ENCODE measurements around the gene BCL6B.
A peak's percentile ranks its signal among the peaks of the same experiment; 100 is the strongest.

BCL6B gene

DNA sequence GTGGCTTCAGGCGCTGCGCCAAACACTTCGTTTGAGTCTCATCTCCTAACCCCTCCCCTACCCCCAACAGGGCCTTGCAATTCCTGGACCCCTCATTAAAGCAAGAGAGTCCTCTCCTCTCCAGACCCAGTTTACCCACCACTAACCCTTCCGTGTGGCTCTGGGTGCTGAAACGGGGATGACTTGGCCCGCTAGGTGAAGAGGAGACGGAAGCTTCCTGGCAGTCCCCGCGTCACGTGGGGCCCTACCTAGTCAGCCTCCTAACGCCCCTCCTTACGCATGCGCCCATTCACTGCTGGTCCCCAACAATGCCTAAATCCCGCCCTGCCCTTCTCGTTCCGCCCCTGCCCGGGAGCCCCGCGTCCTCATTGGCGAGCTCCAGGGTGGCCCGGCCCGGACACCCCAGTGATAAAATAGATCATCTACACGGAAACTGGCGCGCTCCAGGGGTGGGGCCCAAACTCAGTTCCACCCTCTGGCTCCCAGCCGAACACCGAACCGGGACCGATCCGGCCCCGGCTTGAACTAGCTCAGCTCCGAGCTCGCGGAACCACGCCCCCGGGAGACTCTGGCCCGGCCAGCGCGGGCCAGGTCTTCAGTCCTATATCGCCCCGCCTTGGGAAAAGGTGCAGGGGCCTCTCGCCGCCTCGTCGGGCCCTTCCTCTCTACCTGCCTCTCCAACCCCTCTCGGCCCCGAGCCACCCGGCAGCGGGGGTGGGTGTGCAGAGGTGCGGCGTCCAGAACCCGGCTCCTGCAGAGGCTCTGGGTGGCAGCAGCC is 12.9 kb downstream of the BCL6B start, which contains the start of gene SLC16A13:
Gene SLC16A13, plus strand, starts transcription at position 425 of the 778 bp plus-strand sequence. CDS start 368 bp downstream, outside the sequence.
- DNase-seq (ENCODE audit: low spot score), result peak; percentile 98
- TF ChIP-seq, protein P1, sequence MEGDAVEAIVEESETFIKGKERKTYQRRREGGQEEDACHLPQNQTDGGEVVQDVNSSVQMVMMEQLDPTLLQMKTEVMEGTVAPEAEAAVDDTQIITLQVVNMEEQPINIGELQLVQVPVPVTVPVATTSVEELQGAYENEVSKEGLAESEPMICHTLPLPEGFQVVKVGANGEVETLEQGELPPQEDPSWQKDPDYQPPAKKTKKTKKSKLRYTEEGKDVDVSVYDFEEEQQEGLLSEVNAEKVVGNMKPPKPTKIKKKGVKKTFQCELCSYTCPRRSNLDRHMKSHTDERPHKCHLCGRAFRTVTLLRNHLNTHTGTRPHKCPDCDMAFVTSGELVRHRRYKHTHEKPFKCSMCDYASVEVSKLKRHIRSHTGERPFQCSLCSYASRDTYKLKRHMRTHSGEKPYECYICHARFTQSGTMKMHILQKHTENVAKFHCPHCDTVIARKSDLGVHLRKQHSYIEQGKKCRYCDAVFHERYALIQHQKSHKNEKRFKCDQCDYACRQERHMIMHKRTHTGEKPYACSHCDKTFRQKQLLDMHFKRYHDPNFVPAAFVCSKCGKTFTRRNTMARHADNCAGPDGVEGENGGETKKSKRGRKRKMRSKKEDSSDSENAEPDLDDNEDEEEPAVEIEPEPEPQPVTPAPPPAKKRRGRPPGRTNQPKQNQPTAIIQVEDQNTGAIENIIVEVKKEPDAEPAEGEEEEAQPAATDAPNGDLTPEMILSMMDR (IDR thresholded peaks at IDR 0.05; ENCODE audit: extremely low read depth, missing control alignments), result no peak

DNA sequence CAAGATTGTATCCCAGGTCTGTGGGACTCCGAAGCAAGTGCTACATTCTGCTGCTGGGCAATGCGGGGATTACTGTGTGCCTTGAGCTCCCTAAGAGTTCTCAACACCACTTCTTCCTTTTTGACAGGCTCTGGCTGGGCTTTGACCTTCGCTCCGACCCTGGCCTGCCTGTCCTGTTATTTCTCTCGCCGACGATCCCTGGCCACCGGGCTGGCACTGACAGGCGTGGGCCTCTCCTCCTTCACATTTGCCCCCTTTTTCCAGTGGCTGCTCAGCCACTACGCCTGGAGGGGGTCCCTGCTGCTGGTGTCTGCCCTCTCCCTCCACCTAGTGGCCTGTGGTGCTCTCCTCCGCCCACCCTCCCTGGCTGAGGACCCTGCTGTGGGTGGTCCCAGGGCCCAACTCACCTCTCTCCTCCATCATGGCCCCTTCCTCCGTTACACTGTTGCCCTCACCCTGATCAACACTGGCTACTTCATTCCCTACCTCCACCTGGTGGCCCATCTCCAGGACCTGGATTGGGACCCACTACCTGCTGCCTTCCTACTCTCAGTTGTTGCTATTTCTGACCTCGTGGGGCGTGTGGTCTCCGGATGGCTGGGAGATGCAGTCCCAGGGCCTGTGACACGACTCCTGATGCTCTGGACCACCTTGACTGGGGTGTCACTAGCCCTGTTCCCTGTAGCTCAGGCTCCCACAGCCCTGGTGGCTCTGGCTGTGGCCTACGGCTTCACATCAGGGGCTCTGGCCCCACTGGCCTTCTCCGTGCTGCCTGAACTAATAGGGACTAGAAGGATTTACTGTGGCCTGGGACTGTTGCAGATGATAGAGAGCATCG is 15.4 kb downstream of the BCL6B start:
- no peak for DNase-seq (ENCODE audit: low spot score)
- TF ChIP-seq, protein P1 (IDR thresholded peaks at IDR 0.05; ENCODE audit: extremely low read depth, missing control alignments), result no peak

DNA sequence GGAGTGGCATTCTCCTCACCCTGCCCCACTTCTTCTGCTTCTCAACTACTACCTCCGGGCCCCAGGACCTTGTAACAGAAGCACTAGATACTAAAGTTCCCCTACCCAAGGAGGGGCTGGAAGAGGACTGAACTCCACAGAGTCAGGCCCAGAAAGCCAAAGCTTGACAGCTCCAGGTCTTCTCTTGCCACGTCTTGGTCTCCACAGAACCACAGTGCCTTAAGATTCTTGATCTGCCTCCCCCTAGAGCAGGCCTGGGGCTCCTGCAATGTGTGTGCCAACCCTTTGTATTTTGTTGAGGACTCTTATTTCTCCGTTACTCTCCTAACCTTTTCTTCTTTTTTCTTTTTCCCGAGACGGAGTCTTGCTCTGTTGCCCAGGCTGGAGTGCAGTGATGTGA is 17.0 kb downstream of the BCL6B start:
- TF ChIP-seq, protein P1 (IDR thresholded peaks at IDR 0.05; ENCODE audit: extremely low read depth, missing control alignments), result no peak
- no peak for DNase-seq (ENCODE audit: low spot score)

DNA sequence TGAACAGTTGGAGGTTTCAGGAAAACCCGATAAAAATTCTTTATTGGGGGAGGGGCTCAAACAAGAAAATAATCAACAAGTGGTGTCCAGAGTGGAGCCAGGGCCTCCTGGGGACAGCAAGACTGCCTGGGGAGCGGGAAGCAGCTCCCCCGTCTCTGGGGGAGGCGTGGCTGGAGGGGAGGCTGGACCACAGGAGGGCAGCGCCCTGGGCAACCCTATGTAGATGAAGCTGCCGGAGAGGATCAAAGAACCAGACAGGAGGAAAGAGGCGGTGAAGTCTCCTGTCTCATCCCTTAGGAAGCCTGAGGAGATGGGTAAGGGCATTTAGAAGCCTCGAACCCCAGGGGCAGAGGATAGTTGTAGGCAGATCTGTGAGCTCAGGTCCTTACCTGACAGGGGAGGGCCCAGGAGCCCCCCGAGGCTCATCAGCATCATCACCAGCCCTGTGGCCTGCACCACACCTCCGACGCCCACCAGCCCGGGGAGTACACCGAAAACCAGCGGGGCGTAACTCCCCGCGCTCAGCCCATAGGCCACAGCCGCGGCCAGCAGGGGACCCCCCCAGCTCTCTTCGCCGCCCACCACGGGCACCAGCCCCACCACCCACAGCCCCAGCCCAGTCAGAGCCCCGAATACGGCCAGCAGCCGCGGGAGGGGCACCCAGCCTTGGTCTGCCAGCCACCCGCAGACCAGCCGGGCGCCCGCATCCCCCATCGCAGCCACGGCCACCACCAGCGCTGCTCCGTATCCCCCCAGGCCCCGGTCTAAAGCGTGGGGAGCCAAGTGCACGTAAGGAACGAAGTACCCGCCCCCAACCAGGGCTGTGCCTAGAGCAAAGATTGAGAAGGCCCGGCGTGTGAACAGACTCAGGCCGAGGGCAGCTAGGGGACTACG is 19.0 kb downstream of the BCL6B start:
- DNase-seq (ENCODE audit: low spot score), result peak; percentile 59
- TF ChIP-seq, protein P1 (IDR thresholded peaks at IDR 0.05; ENCODE audit: extremely low read depth, missing control alignments), result no peak

DNA sequence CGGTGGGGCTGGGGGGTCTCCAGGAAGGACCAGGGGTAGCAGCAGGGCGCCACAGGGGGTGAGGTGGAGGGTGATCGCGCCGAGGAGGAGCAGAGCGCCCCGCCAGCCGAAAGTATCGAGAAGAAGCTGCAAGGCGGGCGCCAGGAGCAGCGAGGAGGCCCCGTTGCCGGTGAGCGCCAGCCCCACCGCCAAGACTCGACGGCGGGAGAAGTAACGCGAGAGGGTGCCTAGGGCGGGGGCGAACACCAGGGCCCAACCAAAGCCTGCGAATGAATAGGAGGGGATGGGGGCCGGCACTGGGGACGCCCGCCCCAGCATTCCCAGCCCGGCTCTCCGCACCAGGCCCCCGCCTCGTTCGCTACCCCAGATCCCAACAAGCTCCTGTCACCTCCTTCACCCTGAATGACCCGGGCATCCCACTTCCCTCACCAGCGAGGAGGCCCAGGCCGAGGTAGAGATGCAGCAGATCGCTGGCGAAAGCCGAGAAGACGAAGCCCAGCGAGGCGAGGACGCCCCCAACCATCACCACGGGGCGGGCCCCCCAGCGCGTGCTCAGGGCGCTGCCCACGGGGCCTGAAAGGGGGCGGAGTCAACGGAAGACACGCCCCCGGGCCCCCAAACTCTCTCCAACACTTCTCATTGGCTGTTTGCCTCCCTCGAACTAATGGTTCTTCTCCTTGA is 19.8 kb downstream of the BCL6B start:
- TF ChIP-seq, protein P1 (IDR thresholded peaks at IDR 0.05; ENCODE audit: extremely low read depth, missing control alignments), result no peak
- peak; percentile 70 for DNase-seq (ENCODE audit: low spot score)

DNA sequence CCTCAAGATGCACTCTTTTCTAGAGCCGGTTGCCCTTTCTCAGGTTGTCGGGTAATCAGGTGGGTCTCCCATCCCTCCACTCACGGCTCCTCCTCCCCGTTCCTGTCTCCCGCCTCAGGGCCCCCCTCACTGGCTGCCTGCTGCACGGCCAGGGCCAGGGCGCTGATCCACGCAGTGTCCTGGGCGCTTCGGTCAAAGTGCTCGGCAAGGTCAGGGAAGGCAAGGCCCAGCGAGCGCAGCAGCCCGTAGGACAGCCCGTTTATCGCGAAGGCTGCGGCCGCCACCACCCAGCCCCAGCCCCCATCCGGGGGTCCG is 20.3 kb downstream of the BCL6B start:
- TF ChIP-seq, protein P1 (IDR thresholded peaks at IDR 0.05; ENCODE audit: extremely low read depth, missing control alignments), result no peak
- DNase-seq (ENCODE audit: low spot score), result no peak
